HL-60 (cell line): Measurements from ENCODE around the gene PDE8B.

Source experiments
- CTCF ChIP-seq: IDR thresholded peaks from one replicate; pipeline ENCODE4 v1.5.1; 2011; ENCODE audit warnings: low read length, control low read depth, inconsistent platforms; ENCODE audit not compliant: insufficient read depth
- GABPA ChIP-seq: IDR thresholded peaks from 2 replicates; pipeline ENCODE4 v1.6.1; 2012; ENCODE audit warnings: low read depth
- POLR2AphosphoS5 ChIP-seq: IDR thresholded peaks from 2 replicates; pipeline ENCODE4 v1.6.1; 2012; ENCODE audit warnings: low read depth
- REST ChIP-seq: IDR thresholded peaks from 2 replicates; pipeline ENCODE4 v1.6.1; 2012; ENCODE audit warnings: low read depth; ENCODE audit not compliant: insufficient replicate concordance

- TF ChIP-seq CTCF (no peak), POLR2AphosphoS5 (no peak), REST (no peak), GABPA (no peak)
Observed at GRCh38 chr5:77309140-77309539, 98.7 kb downstream of the PDE8B start.
